GM12892 (cell line): ENCODE data around the gene C10orf95.

Source experiments
- POLR2A ChIP-seq: IDR thresholded peaks from 2 replicates; pipeline ENCODE4 v1.6.1; 2011; ENCODE audit warnings: low read depth, low read length, control low read depth
- TAF1 ChIP-seq: IDR thresholded peaks from 2 replicates; pipeline ENCODE4 v1.6.1; 2011; ENCODE audit warnings: low read depth, mild to moderate bottlenecking, control low read depth, low read length, borderline replicate concordance

- TF ChIP-seq TAF1 (no peak), POLR2A (peak; percentile 38; the same call in 1 of the 2 replicates)
These were observed 46.8 kb downstream of the C10orf95 start for GRCh38 chr10:102404361-102405107.
